ENCODE results near the gene WHRN. TPM values are rescaled to one million over a fixed set of nuclear protein-coding genes. Genes with fewer than 3 reads are reported as not detected.

Gene WHRN
- polyA plus RNA-seq (2013, experiment 1 of 4) = 18.8 TPM
- polyA plus RNA-seq (2013, experiment 2 of 4) = 14.7 TPM
- 11.1 TPM for polyA plus RNA-seq (2013, experiment 3 of 4)
- 15.7 TPM for polyA plus RNA-seq (2013, experiment 4 of 4)

GRCh38 chr9:114505187-114506081, at the start of gene WHRN:
TSS of gene WHRN (minus strand) at chr9:114505473. CDS start at chr9:114504801, 672 bp downstream.
- 1% methylated on average over 75 of the region's 75 CpGs for WGBS, 2 experiments
- Histone ChIP-seq H3K9me3 (ENCODE audit: control insufficient read depth, low read length) (no peaks in the 10 kb centered on the region), H3K36me3 (ENCODE audit: control insufficient read depth, insufficient read depth, low read length) (no peaks in the 10 kb centered on the region), H3K27ac (ENCODE audit: insufficient read depth, low read depth, low read length, poor library complexity, severe bottlenecking) (no peak within 1 kb of the TSS), H3K4me1 (ENCODE audit: control insufficient read depth, insufficient read depth, low read length) (peaks cover 34% of the 10 kb centered on the region), H3K4me3 (ENCODE audit: insufficient read depth, low read depth, low read length) (peak within 1 kb of the TSS; percentile 62), H3K27me3 (ENCODE audit: control insufficient read depth, insufficient read depth, low read length, poor library complexity, severe bottlenecking) (peaks cover 23% of the 10 kb centered on the region)

GRCh38 chr9:114553202-114553601, 47.9 kb upstream of the WHRN start:
- no peak overlapping the region for H3K4me3 ChIP-seq (ENCODE audit: insufficient read depth, low read depth, low read length)

GRCh38 chr9:114552706-114553105, 47.4 kb upstream of the WHRN start:
- no peak overlapping the region for H3K4me3 ChIP-seq (ENCODE audit: insufficient read depth, low read depth, low read length)
- H3K27ac ChIP-seq (ENCODE audit: insufficient read depth, low read depth, low read length, poor library complexity, severe bottlenecking) = no peak overlapping the region
- H3K4me1 ChIP-seq (ENCODE audit: control insufficient read depth, insufficient read depth, low read length) = no peaks in the 10 kb centered on the region
- 90 to 95% methylated on average over 5 of the region's 5 CpGs for WGBS, 2 experiments
- no peaks in the 10 kb centered on the region for H3K9me3 ChIP-seq (ENCODE audit: control insufficient read depth, low read length)
- H3K36me3 ChIP-seq (ENCODE audit: control insufficient read depth, insufficient read depth, low read length) = no peaks in the 10 kb centered on the region
- H3K27me3 ChIP-seq (ENCODE audit: control insufficient read depth, insufficient read depth, low read length, poor library complexity, severe bottlenecking) = no peaks in the 10 kb centered on the region

More at GRCh38 chr9:114553202-114553601, 47.9 kb upstream of the WHRN start:
- Histone ChIP-seq H3K27ac (ENCODE audit: insufficient read depth, low read depth, low read length, poor library complexity, severe bottlenecking) (no peak overlapping the region), H3K36me3 (ENCODE audit: control insufficient read depth, insufficient read depth, low read length) (no peaks in the 10 kb centered on the region), H3K9me3 (ENCODE audit: control insufficient read depth, low read length) (no peaks in the 10 kb centered on the region), H3K27me3 (ENCODE audit: control insufficient read depth, insufficient read depth, low read length, poor library complexity, severe bottlenecking) (no peaks in the 10 kb centered on the region), H3K4me1 (ENCODE audit: control insufficient read depth, insufficient read depth, low read length) (no peaks in the 10 kb centered on the region)
- WGBS, 2 experiments = 93 to 96% methylated on average over 3 of the region's 3 CpGs

GRCh38 chr9:114551750-114552685, 46.7 kb upstream of the WHRN start:
- no peaks in the 10 kb centered on the region for H3K9me3 ChIP-seq (ENCODE audit: control insufficient read depth, low read length)
- H3K36me3 ChIP-seq (ENCODE audit: control insufficient read depth, insufficient read depth, low read length) = no peaks in the 10 kb centered on the region
- no peak overlapping the region for H3K4me3 ChIP-seq (ENCODE audit: insufficient read depth, low read depth, low read length)
- WGBS, 2 experiments = 73 to 74% methylated on average over 6 of the region's 6 CpGs
- H3K27ac ChIP-seq (ENCODE audit: insufficient read depth, low read depth, low read length, poor library complexity, severe bottlenecking) = no peak overlapping the region
- H3K4me1 ChIP-seq (ENCODE audit: control insufficient read depth, insufficient read depth, low read length) = no peaks in the 10 kb centered on the region
- no peaks in the 10 kb centered on the region for H3K27me3 ChIP-seq (ENCODE audit: control insufficient read depth, insufficient read depth, low read length, poor library complexity, severe bottlenecking)

- WGBS, 2 experiments = 75 to 78% methylated on average over 9 of the region's 9 CpGs
Measured at GRCh38 chr9:114549697-114550330, 44.5 kb upstream of the WHRN start.

GRCh38 chr9:114546851-114547250, 41.6 kb upstream of the WHRN start:
- H3K36me3 ChIP-seq (ENCODE audit: control insufficient read depth, insufficient read depth, low read length) = no peaks in the 10 kb centered on the region
- H3K4me3 ChIP-seq (ENCODE audit: insufficient read depth, low read depth, low read length) = no peak overlapping the region
- no peak overlapping the region for H3K27ac ChIP-seq (ENCODE audit: insufficient read depth, low read depth, low read length, poor library complexity, severe bottlenecking)
- no peaks in the 10 kb centered on the region for H3K4me1 ChIP-seq (ENCODE audit: control insufficient read depth, insufficient read depth, low read length)
- H3K27me3 ChIP-seq (ENCODE audit: control insufficient read depth, insufficient read depth, low read length, poor library complexity, severe bottlenecking) = no peaks in the 10 kb centered on the region
- no peaks in the 10 kb centered on the region for H3K9me3 ChIP-seq (ENCODE audit: control insufficient read depth, low read length)

More at GRCh38 chr9:114549697-114550330, 44.5 kb upstream of the WHRN start:
- H3K36me3 ChIP-seq (ENCODE audit: control insufficient read depth, insufficient read depth, low read length) = no peaks in the 10 kb centered on the region
- H3K9me3 ChIP-seq (ENCODE audit: control insufficient read depth, low read length) = no peaks in the 10 kb centered on the region
- H3K27me3 ChIP-seq (ENCODE audit: control insufficient read depth, insufficient read depth, low read length, poor library complexity, severe bottlenecking) = no peaks in the 10 kb centered on the region
- no peaks in the 10 kb centered on the region for H3K4me1 ChIP-seq (ENCODE audit: control insufficient read depth, insufficient read depth, low read length)
- no peak overlapping the region for H3K27ac ChIP-seq (ENCODE audit: insufficient read depth, low read depth, low read length, poor library complexity, severe bottlenecking)
- no peak overlapping the region for H3K4me3 ChIP-seq (ENCODE audit: insufficient read depth, low read depth, low read length)

- no peaks in the 10 kb centered on the region for H3K4me1 ChIP-seq (ENCODE audit: control insufficient read depth, insufficient read depth, low read length)
- no peak overlapping the region for H3K4me3 ChIP-seq (ENCODE audit: insufficient read depth, low read depth, low read length)
- 91 to 92% methylated on average over 5 of the region's 5 CpGs for WGBS, 2 experiments
- no peaks in the 10 kb centered on the region for H3K27me3 ChIP-seq (ENCODE audit: control insufficient read depth, insufficient read depth, low read length, poor library complexity, severe bottlenecking)
- no peak overlapping the region for H3K27ac ChIP-seq (ENCODE audit: insufficient read depth, low read depth, low read length, poor library complexity, severe bottlenecking)
- no peaks in the 10 kb centered on the region for H3K9me3 ChIP-seq (ENCODE audit: control insufficient read depth, low read length)
- no peaks in the 10 kb centered on the region for H3K36me3 ChIP-seq (ENCODE audit: control insufficient read depth, insufficient read depth, low read length)
Measured at GRCh38 chr9:114545055-114545454, 39.8 kb upstream of the WHRN start.

GRCh38 chr9:114539701-114540380, 34.6 kb upstream of the WHRN start:
- 68 to 72% methylated on average over 9 of the region's 9 CpGs for WGBS, 2 experiments

GRCh38 chr9:114538241-114538640, 33.0 kb upstream of the WHRN start:
- H3K9me3 ChIP-seq (ENCODE audit: control insufficient read depth, low read length) = no peaks in the 10 kb centered on the region
- H3K27me3 ChIP-seq (ENCODE audit: control insufficient read depth, insufficient read depth, low read length, poor library complexity, severe bottlenecking) = no peaks in the 10 kb centered on the region
- no peak overlapping the region for H3K4me3 ChIP-seq (ENCODE audit: insufficient read depth, low read depth, low read length)
- 45 to 51% methylated on average over 5 of the region's 5 CpGs for WGBS, 2 experiments
- no peaks in the 10 kb centered on the region for H3K4me1 ChIP-seq (ENCODE audit: control insufficient read depth, insufficient read depth, low read length)
- H3K27ac ChIP-seq (ENCODE audit: insufficient read depth, low read depth, low read length, poor library complexity, severe bottlenecking) = no peak overlapping the region
- H3K36me3 ChIP-seq (ENCODE audit: control insufficient read depth, insufficient read depth, low read length) = no peaks in the 10 kb centered on the region

More at GRCh38 chr9:114539701-114540380, 34.6 kb upstream of the WHRN start:
- no peaks in the 10 kb centered on the region for H3K36me3 ChIP-seq (ENCODE audit: control insufficient read depth, insufficient read depth, low read length)
- no peaks in the 10 kb centered on the region for H3K27me3 ChIP-seq (ENCODE audit: control insufficient read depth, insufficient read depth, low read length, poor library complexity, severe bottlenecking)
- H3K4me1 ChIP-seq (ENCODE audit: control insufficient read depth, insufficient read depth, low read length) = no peaks in the 10 kb centered on the region
- no peak overlapping the region for H3K27ac ChIP-seq (ENCODE audit: insufficient read depth, low read depth, low read length, poor library complexity, severe bottlenecking)
- no peaks in the 10 kb centered on the region for H3K9me3 ChIP-seq (ENCODE audit: control insufficient read depth, low read length)
- no peak overlapping the region for H3K4me3 ChIP-seq (ENCODE audit: insufficient read depth, low read depth, low read length)

Measured in ectodermal cell (in vitro differentiated cells).